Measurements from ENCODE around the gene ATP9A. TPM values are rescaled to one million over a fixed set of nuclear protein-coding genes. Genes with fewer than 3 reads are reported as not detected.

The ATP9A gene
- total and polyA plus RNA-seq, 2 of the 8 experiments (the other 6 are each of a cell fraction or from before 2014, with no cell fraction given), result 5.0 to 6.4 TPM

DNA sequence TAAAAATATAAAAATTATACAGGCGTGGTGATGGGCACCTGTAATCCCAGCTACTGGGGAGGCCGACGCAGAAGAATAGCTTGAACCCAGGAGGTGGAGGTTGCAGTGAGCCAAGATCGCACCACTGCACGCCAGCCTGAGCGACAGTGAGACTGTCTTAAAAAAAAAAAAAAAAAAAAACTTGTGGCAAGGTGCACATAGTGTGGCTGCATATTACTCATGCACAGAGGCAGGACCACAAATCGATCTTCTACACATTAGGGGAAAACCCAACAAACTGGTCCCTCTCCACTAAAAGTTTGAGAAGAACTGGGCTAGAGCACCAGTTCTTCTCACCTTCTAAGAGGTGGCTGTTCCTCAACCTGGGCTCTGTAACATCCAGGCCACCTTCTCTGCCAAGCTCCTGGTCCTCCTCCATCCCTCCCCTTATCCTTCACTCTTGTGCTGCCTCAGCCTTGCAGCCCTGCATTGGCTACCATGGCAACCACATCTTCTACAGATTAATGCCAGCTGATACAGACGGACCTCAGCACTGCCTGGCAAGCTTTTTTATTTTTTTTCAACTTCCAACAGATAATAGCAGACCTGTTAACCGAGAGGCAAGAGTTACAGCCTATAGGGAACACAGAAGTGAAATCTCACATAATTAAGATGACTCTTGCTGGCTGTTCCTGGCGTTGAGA lies 88.0 kb downstream of the ATP9A start:
- ChIA-PET POLR2A (ENCODE audit: partially characterized antibody) (interaction anchor here (0.7 kb wide), 1 partner anchor 42 kb away, joined by 3 read pairs; no protein-coding TSS in a partner anchor), CTCF (ENCODE audit: partially characterized antibody) (interaction anchor here (1.7 kb wide), 1 partner anchor 21 kb away, joined by 5 read pairs; no protein-coding TSS in a partner anchor)
- Histone ChIP-seq H3K14ac (ENCODE audit: insufficient read length) (no peak overlapping the region), H3K23ac (ENCODE audit: insufficient read length) (no peak overlapping the region), H4K91ac (replicated peaks; ENCODE audit: insufficient read length, low read length) (no peak overlapping the region), H3K56ac (replicated peaks; ENCODE audit: insufficient read length, low read depth, low read length) (no peak overlapping the region), H3K27me3 (replicated peaks in 1 of 4; ENCODE audit: control insufficient read depth in 3 of 4, extremely low read depth in 1 of 4, insufficient read depth in 3 of 4, low read length in 3 of 4) (no peaks in the 10 kb centered on the region), H3K4me2 (ENCODE audit: insufficient read depth in 1 of 2, low read depth in 2 of 2, low read length in 2 of 2) (no peak overlapping the region), H2AK5ac (ENCODE audit: low read depth, low read length) (no peak overlapping the region), H3K79me1 (ENCODE audit: low read depth, low read length) (no peaks in the 10 kb centered on the region), H3K9me3 (ENCODE audit: insufficient read depth in 2 of 2, low read depth in 1 of 2, low read length in 1 of 2) (no peaks in the 10 kb centered on the region), H2AFZ (ENCODE audit: low read length) (no peak overlapping the region), H2BK120ac (replicated peaks; ENCODE audit: low read depth, low read length) (no peak overlapping the region), H3K4ac (replicated peaks; ENCODE audit: insufficient read length, low read depth, low read length) (no peak overlapping the region), H4K8ac (ENCODE audit: extremely low read depth, insufficient read depth, low read length) (no peak overlapping the region), H3K36me3 (ENCODE audit: control insufficient read depth in 2 of 4, insufficient read depth in 4 of 4, low read length in 3 of 4) (no peaks in the 10 kb centered on the region; a peak in 1 of 8 replicates), H3K9ac (replicated peaks in 1 of 4; ENCODE audit: extremely low read depth in 1 of 4, low read depth in 3 of 4, low read length in 3 of 4) (no peak overlapping the region), H4K5ac (ENCODE audit: insufficient read length, low read depth, low read length) (no peak overlapping the region), H4K20me1 (replicated peaks in 1 of 2; ENCODE audit: control insufficient read depth in 1 of 2, insufficient read depth in 2 of 2, low read length in 2 of 2) (no peaks in the 10 kb centered on the region), H3K79me2 (ENCODE audit: control insufficient read depth in 1 of 2, insufficient read depth in 2 of 2, low read length in 2 of 2) (no peaks in the 10 kb centered on the region), H3K27ac (ENCODE audit: low read depth, low read length) (no peak overlapping the region), H3K4me3 (ENCODE audit: extremely low read depth in 1 of 4, insufficient read depth in 2 of 4, low read depth in 3 of 4, low read length in 4 of 4) (no peak overlapping the region), H3K4me1 (replicated peaks in 1 of 4; ENCODE audit: control insufficient read depth in 3 of 4, insufficient read depth in 4 of 4, low read length in 3 of 4) (peaks cover 0 to 5% (median 2%) of the 10 kb centered on the region in 4 experiments; a peak in 2 of 7 replicates), H2BK5ac (ENCODE audit: low read depth, low read length) (no peak overlapping the region), H2BK12ac (ENCODE audit: low read depth, low read length) (no peak overlapping the region), H2BK15ac (ENCODE audit: low read length) (no peak overlapping the region), H2BK20ac (ENCODE audit: low read length) (no peak overlapping the region), H3K23me2 (ENCODE audit: low read depth, low read length) (no peaks in the 10 kb centered on the region), H3K18ac (ENCODE audit: extremely low read depth, low read length) (no peak overlapping the region)
- TF ChIP-seq SRF (IDR thresholded peaks at IDR 0.05; ENCODE audit: low read depth, low read length) (no peak), MAFK (IDR thresholded peaks at IDR 0.05; ENCODE audit: low read depth, low read length) (no peak), JUND (IDR thresholded peaks at IDR 0.05; ENCODE audit: low read length) (no peak), PHF8 (conservative IDR thresholded peaks at IDR 0.05; ENCODE audit: low read depth, low read length) (no peak), KDM1A (IDR thresholded peaks at IDR 0.05; ENCODE audit: borderline replicate concordance, low read length) (no peak), POU5F1 (IDR thresholded peaks at IDR 0.05; ENCODE audit: low read depth, low read length) (no peak), BACH1 (IDR thresholded peaks at IDR 0.05; ENCODE audit: low read length) (no peak), EP300 (IDR thresholded peaks at IDR 0.05; ENCODE audit: borderline replicate concordance in 1 of 2, low read depth in 2 of 2, low read length in 2 of 2) (no peak), TAF1 (IDR thresholded peaks at IDR 0.05; ENCODE audit: low read depth, low read length) (no peak), ASH2L (IDR thresholded peaks at IDR 0.05; ENCODE audit: low read length) (no peak)
- FAIRE-seq (no peak), DNase-seq (ENCODE audit: low read depth in 1 of 2, low spot score in 2 of 2) (no peak)
- WGBS, 2 experiments (ENCODE audit: extremely low coverage in 1 of 2, insufficient coverage in 1 of 2, insufficient read length in 1 of 2, insufficient replicate concordance in 2 of 2, low coverage in 1 of 2, low lambda C conversion rate in 2 of 2, missing lambda C conversion rate in 1 of 2), result 95% methylated on average over 10 of the region's 10 CpGs; no CpG with 5 or more reads in 1 of the 2 experiments

Data from H1 (cell line).